Type B pancreatic cell (in vitro differentiated cells): ENCODE data around the gene C1QL4. TPM values are rescaled to one million over a fixed set of nuclear protein-coding genes. Genes with fewer than 3 reads are reported as not detected.

Experiments used
- DNase-seq: peaks from one replicate; pipeline ENCODE4 v3.0.0; 2021; ENCODE audit warnings: mixed read lengths; ENCODE audit not compliant: unreplicated experiment; ENCODE audit errors: extremely low spot score
- H3K27ac Mint-ChIP-seq: 2 replicates; pipeline ENCODE4 v1.8.0; 2021; ENCODE audit warnings: mild to moderate bottlenecking, mixed read lengths
- H3K27me3 Mint-ChIP-seq: 2 replicates; pipeline ENCODE4 v1.8.0; 2021; ENCODE audit warnings: mixed read lengths
- H3K36me3 Mint-ChIP-seq: 2 replicates; pipeline ENCODE4 v1.8.0; 2021; ENCODE audit warnings: mixed read lengths
- H3K4me1 Mint-ChIP-seq: one replicate; pipeline ENCODE4 v1.8.0; 2021; ENCODE audit warnings: mixed read lengths; ENCODE audit not compliant: unreplicated experiment
- H3K4me3 Mint-ChIP-seq: 2 replicates; pipeline ENCODE4 v1.8.0; 2021; ENCODE audit warnings: mild to moderate bottlenecking, mixed read lengths
- H3K9me3 Mint-ChIP-seq: 2 replicates; pipeline ENCODE4 v1.8.0; 2021; ENCODE audit warnings: mixed read lengths
- total RNA-seq: library from RNA; stranded (reverse); gene quantifications from 2 replicates; pipeline ENCODE4 v1.2.1, GENCODE V29; 2021; ENCODE audit warnings: low replicate concordance
- TF ChIP-seq, protein P1 (sequence below): fragments of 200-600 bp; sonication (generic); conservative IDR thresholded peaks from 2 replicates; pipeline ENCODE4 v1.5.0; 2021; ENCODE audit warnings: antibody characterized with exemption, mild to moderate bottlenecking

Gene C1QL4
- total RNA-seq, 1 donor from 2014 or later, result 1.2 TPM

DNA sequence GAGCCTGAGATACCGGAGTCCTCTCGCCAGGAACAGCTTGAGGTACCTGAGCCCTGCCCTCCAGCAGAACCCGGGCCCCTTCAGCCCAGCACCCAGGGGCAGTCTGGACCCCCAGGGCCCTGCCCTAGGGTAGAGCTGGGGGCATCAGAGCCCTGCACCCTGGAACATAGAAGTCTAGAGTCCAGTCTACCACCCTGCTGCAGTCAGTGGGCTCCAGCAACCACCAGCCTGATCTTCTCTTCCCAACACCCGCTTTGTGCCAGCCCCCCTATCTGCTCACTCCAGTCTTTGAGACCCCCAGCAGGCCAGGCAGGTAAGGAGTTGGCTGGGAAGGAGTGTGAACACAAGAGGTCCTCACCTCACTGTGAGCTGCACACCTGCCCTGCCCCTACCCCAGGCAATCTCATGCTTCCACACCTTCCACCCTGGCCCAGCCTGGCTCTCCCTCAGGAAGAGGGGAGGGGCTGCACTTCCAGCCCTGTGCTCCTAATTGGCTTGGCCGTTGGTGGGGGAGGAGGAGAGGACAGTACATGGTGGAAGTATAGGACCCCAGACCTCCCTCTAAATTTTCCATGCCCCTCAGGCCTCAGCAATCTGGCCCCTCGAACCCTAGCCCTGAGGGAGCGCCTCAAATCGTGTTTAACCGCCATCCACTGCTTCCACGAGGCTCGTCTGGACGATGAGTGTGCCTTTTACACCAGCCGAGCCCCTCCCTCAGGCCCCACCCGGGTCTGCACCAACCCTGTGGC is 6.2 kb downstream of the C1QL4 start:
- no peaks in the 10 kb centered on the region for H3K9me3 Mint-ChIP-seq
- H3K27ac Mint-ChIP-seq, result no peak overlapping the region
- no peak for DNase-seq
- peaks cover 19% of the 10 kb centered on the region for H3K27me3 Mint-ChIP-seq
- peaks cover 10% of the 10 kb centered on the region for H3K4me1 Mint-ChIP-seq
- peaks cover 8% of the 10 kb centered on the region for H3K36me3 Mint-ChIP-seq
- TF ChIP-seq, protein P1, sequence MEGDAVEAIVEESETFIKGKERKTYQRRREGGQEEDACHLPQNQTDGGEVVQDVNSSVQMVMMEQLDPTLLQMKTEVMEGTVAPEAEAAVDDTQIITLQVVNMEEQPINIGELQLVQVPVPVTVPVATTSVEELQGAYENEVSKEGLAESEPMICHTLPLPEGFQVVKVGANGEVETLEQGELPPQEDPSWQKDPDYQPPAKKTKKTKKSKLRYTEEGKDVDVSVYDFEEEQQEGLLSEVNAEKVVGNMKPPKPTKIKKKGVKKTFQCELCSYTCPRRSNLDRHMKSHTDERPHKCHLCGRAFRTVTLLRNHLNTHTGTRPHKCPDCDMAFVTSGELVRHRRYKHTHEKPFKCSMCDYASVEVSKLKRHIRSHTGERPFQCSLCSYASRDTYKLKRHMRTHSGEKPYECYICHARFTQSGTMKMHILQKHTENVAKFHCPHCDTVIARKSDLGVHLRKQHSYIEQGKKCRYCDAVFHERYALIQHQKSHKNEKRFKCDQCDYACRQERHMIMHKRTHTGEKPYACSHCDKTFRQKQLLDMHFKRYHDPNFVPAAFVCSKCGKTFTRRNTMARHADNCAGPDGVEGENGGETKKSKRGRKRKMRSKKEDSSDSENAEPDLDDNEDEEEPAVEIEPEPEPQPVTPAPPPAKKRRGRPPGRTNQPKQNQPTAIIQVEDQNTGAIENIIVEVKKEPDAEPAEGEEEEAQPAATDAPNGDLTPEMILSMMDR, result no peak
- H3K4me3 Mint-ChIP-seq, result no peak overlapping the region

DNA sequence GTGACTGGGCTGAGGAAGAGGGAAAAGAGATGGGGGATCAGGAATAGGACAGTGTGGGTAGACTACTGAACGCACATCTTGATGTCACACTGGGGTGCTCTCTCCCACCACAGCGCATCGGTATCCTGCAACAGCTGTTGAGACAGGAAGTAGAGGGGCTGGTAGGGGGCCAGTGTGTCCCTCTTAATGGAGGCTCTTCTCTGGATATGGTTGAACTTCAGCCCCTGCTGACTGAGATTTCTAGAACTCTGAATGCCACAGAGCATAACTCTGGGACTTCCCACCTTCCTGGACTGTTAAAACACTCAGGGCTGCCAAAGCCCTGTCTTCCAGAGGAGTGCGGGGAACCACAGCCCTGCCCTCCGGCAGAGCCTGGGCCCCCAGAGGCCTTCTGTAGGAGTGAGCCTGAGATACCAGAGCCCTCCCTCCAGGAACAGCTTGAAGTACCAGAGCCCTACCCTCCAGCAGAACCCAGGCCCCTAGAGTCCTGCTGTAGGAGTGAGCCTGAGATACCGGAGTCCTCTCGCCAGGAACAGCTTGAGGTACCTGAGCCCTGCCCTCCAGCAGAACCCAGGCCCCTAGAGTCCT is 6.9 kb downstream of the C1QL4 start:
- no peak overlapping the region for H3K4me3 Mint-ChIP-seq
- peaks cover 10% of the 10 kb centered on the region for H3K4me1 Mint-ChIP-seq
- no peak overlapping the region for H3K27ac Mint-ChIP-seq
- TF ChIP-seq, protein P1, result no peak
- H3K36me3 Mint-ChIP-seq, result peaks cover 8% of the 10 kb centered on the region
- no peaks in the 10 kb centered on the region for H3K9me3 Mint-ChIP-seq
- H3K27me3 Mint-ChIP-seq, result peaks cover 12% of the 10 kb centered on the region
- no peak for DNase-seq

DNA sequence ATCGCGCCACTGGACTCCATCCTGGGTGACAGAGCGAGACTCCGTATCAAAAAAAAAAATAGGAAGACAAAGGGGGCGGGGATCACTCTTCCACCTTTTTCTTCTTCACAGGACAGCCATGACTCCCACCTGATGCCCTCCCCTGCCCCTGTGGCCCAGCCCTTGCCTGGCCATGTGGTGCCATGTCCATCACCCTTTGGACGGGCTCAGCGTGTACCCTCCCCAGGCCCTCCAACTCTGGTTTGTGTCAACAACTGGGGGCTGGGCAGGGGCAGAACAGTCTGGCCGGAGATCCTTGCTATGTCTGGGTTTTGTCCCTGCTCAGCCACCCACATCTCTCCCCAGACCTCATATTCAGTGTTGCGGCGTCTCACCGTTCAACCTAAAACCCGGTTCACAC is 8.2 kb downstream of the C1QL4 start:
- Mint-ChIP-seq H3K27ac (no peak overlapping the region), H3K27me3 (peaks cover 4% of the 10 kb centered on the region), H3K9me3 (no peaks in the 10 kb centered on the region), H3K36me3 (peaks cover 4% of the 10 kb centered on the region), H3K4me1 (peaks cover 15% of the 10 kb centered on the region), H3K4me3 (no peak overlapping the region)
- TF ChIP-seq, protein P1, result no peak
- no peak for DNase-seq

DNA sequence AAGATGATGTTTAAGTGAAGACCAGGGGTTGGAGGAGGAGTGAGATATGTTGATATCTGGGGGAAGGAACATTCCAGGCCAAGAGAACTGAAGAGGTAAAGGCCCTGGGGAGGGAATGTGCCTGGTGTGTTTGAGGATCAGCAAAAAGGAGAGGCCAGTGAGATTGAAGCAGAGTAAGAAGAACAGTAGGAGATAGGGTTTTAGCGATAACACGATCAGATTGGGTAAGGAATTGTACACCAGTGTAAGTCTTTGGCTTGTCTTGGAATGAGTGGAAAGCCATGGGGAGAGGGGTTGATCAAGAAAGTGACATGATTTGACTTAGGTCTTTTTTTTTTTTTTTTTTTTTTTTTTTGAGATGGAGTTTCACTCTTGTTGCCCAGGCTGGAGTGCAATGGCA is 9.1 kb downstream of the C1QL4 start:
- H3K9me3 Mint-ChIP-seq, result no peaks in the 10 kb centered on the region
- H3K36me3 Mint-ChIP-seq, result peaks cover 8% of the 10 kb centered on the region
- TF ChIP-seq, protein P1, result no peak
- no peak overlapping the region for H3K4me3 Mint-ChIP-seq
- peaks cover 4% of the 10 kb centered on the region for H3K27me3 Mint-ChIP-seq
- no peak for DNase-seq
- peaks cover 19% of the 10 kb centered on the region for H3K4me1 Mint-ChIP-seq
- no peak overlapping the region for H3K27ac Mint-ChIP-seq

DNA sequence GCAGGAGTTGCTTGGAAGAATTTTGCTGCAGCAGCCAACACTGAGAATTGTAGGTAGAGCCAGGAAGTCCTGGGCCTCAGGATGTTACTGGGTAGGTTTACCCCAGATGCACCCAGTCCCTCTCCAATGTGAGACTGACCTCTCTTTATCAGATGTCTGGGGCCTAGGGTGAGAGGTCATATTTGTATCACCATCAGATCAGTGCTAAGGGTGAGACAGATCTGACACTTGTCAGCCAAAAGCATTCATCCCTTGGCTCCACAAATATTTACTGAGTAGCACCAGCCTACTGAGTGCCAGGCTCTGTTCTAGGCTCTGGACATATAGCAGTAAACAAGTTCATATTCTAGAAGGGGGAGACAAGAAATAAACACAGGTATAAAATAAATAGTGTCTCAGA is 9.6 kb downstream of the C1QL4 start:
- Mint-ChIP-seq H3K27ac (no peak overlapping the region), H3K4me3 (no peak overlapping the region), H3K27me3 (peaks cover 4% of the 10 kb centered on the region), H3K9me3 (no peaks in the 10 kb centered on the region), H3K36me3 (peaks cover 8% of the 10 kb centered on the region), H3K4me1 (peaks cover 20% of the 10 kb centered on the region)
- TF ChIP-seq, protein P1, result no peak
- DNase-seq, result no peak
